GM12878 (cell line): ENCODE data around the gene MAP4K2. TPM values are rescaled to one million over a fixed set of nuclear protein-coding genes. Genes with fewer than 3 reads are reported as not detected.

Source experiments
- ATAC-seq: fragments of 200-7000 bp; cut with Tn5 transposase; 3 replicates; pipeline ENCODE4 v1.9.1; 2020; ENCODE audit warnings: mild to moderate bottlenecking, moderate library complexity
- BruUV-seq: library from RNA; stranded (reverse); fragments of 400-500 nt; replicated peaks from 2 replicates; lab custom pipeline; 2021; lab: Mats Ljungman, UMichigan
- CTCF ChIA-PET: fragments of 300-600 bp; sonication (Branson Sonifier 250); formaldehyde crosslinking; extraction: SDS; loops from one replicate; lab custom pipeline; 2021; ENCODE audit warnings: inconsistent platforms; lab: Yijun Ruan, JAX
- POLR2A ChIA-PET: fragments of 350-600 bp; formaldehyde crosslinking; extraction: SDS; loops from one replicate; lab custom pipeline; 2021; ENCODE audit warnings: inconsistent platforms; lab: Charles Lee
- RAD21 ChIA-PET: fragments of 300-600 bp; sonication (Branson Sonifier 250); formaldehyde crosslinking; loops from one replicate; lab custom pipeline; 2023; ENCODE audit warnings: antibody characterized with exemption; ENCODE audit not compliant: unreplicated experiment; lab: Charles Lee
- SMC1A ChIA-PET: fragments of 300-600 bp; sonication (Branson Sonifier 250); formaldehyde crosslinking; loops from one replicate; lab custom pipeline; 2023; ENCODE audit not compliant: unreplicated experiment, uncharacterized antibody; lab: Charles Lee
- DNase-seq: peaks from one replicate; pipeline ENCODE4 v3.0.0-alpha.2; 2011; ENCODE audit warnings: low read depth, low spot score
- FAIRE-seq: peaks from 3 replicates; lab custom pipeline; 2011; peaks lifted over from hg19 to GRCh38; lab: Jason Lieb, UNC
- H2AFZ ChIP-seq: 2 replicates; pipeline ENCODE4 v1.6.0; 2011; ENCODE audit warnings: low read depth, low read length, control low read depth; ENCODE audit not compliant: control insufficient read depth
- H3K27ac ChIP-seq: 2 replicates; pipeline ENCODE4 v1.5.1; 2011; ENCODE audit warnings: control low read depth; ENCODE audit not compliant: control insufficient read depth, insufficient read depth
- H3K27me3 ChIP-seq, 2 experiments: replicated peaks in 1 of 2; 2 replicates each; pipeline versions ENCODE4 v1.6.0 to v1.6.1; 2011; ENCODE audit warnings: low read length in 1 of 2; ENCODE audit not compliant: control insufficient read depth in 2 of 2, insufficient read depth in 2 of 2
- H3K36me3 ChIP-seq, 2 experiments: 2 replicates each; pipeline ENCODE4 v1.5.1; 2011; ENCODE audit warnings: low read length in 1 of 2; ENCODE audit not compliant: control insufficient read depth in 2 of 2, insufficient read depth in 2 of 2
- H3K4me1 ChIP-seq: 2 replicates; pipeline ENCODE4 v1.6.1; 2011; ENCODE audit warnings: mild to moderate bottlenecking, low read length, moderate library complexity, mixed read lengths; ENCODE audit not compliant: control insufficient read depth, insufficient read depth
- H3K4me2 ChIP-seq: 2 replicates; pipeline ENCODE4 v1.6.0; 2011; ENCODE audit warnings: control low read depth; ENCODE audit not compliant: control insufficient read depth, insufficient read depth
- H3K4me3 ChIP-seq: fragments of 200-600 bp; sonication (generic); 2 replicates; pipeline ENCODE4 v1.5.1; 2016
- H3K79me2 ChIP-seq: 2 replicates; pipeline ENCODE4 v1.6.0; 2011; ENCODE audit warnings: low read length; ENCODE audit not compliant: control insufficient read depth, insufficient read depth
- H3K9ac ChIP-seq: 2 replicates; pipeline ENCODE4 v1.8.0; 2011; ENCODE audit warnings: low read length, control low read depth, mixed read lengths; ENCODE audit not compliant: control insufficient read depth, insufficient read depth
- H3K9me3 ChIP-seq: replicated peaks from 3 replicates; pipeline ENCODE4 v1.5.1; 2011; ENCODE audit warnings: mild to moderate bottlenecking, low read length; ENCODE audit not compliant: control insufficient read depth, insufficient read depth
- H4K20me1 ChIP-seq: 2 replicates; pipeline ENCODE4 v1.6.0; 2011; ENCODE audit not compliant: control insufficient read depth, insufficient read depth
- MTA2 ChIP-seq: fragments of 450-650 bp; IDR thresholded peaks from 2 replicates; pipeline ENCODE4 v1.6.1; 2016; ENCODE audit warnings: low read depth, mild to moderate bottlenecking, moderate library complexity
- WRNIP1 ChIP-seq: IDR thresholded peaks from 2 replicates; pipeline ENCODE4 v1.6.1; 2011; ENCODE audit warnings: low read depth, low read length, improper control_type of control experiment, borderline replicate concordance
- ZBED1 ChIP-seq: IDR thresholded peaks from 2 replicates; pipeline ENCODE4 v1.6.1; 2016; ENCODE audit warnings: borderline replicate concordance
- ZNF24 ChIP-seq: fragments of 450-650 bp; IDR thresholded peaks from 2 replicates; pipeline ENCODE4 v1.6.1; 2017; ENCODE audit warnings: antibody characterized with exemption, mild to moderate bottlenecking
- WGBS: methylation state at CpG from one replicate; pipeline ENCODE4 v1.1.6; 2016; ENCODE audit warnings: low lambda C conversion rate; ENCODE audit not compliant: insufficient replicate concordance, insufficient coverage; ENCODE audit errors: missing lambda C conversion rate; 5-methylcytosine and 5-hydroxymethylcytosine counted together
- in situ Hi-C: fragments of 300-500 bp; cut with MboI; formaldehyde crosslinking; loops from 9 replicates; pipeline ENCODE4 v1.14.3; 2018; ENCODE audit warnings: mixed read lengths
- intact Hi-C: fragments of 100-400 bp; cut with micrococcal nuclease; formaldehyde crosslinking; loops from one replicate; pipeline ENCODE4 v1.14.2; 2022; ENCODE audit not compliant: unreplicated experiment
- polyA plus RNA-seq, 11 experiments: library from polyadenylated mRNA; depleted of rRNA in 4 of 11; unstranded in 6 of 11; stranded (reverse) in 5 of 11; fragments of >200 nt; fragmentation: Nextera tagmentation in 4 of 11; fragmentation: Illumina TruSeq in 1 of 11; extraction: Ambion mirVana in 4 of 11; extraction: Trizol in 1 of 11; gene quantifications; 1 replicate in 1 of 11; 2 replicates in 10 of 11; pipeline versions ENCODE4 v1.2.1 to v1.2.3, GENCODE V29; 2011 to 2016; ENCODE audit warnings: inconsistent platforms in 2 of 11, missing spikeins in 2 of 11, low read depth in 1 of 11
- total RNA-seq, 4 experiments: library from RNA; depleted of rRNA in 3 of 4; stranded (reverse); fragments of >200 nt in 3 of 4; fragmentation: Illumina TruSeq in 1 of 4; extraction: Trizol in 1 of 4; gene quantifications; 2 replicates each; pipeline versions ENCODE4 v1.2.1 to v1.2.3, GENCODE V29; 2013 to 2021
- TF ChIP-seq, protein P1 (sequence below), 3 experiments: IDR thresholded peaks in 2 of 3; conservative IDR thresholded peaks in 1 of 3; 2 replicates each; pipeline ENCODE4 v1.5.1; 2011; ENCODE audit warnings: low read depth in 3 of 3, low read length in 3 of 3, mild to moderate bottlenecking in 3 of 3, control low read depth in 2 of 3, moderate library complexity in 2 of 3, inconsistent platforms in 1 of 3, mixed read lengths in 1 of 3; ENCODE audit not compliant: control insufficient read depth in 2 of 3, insufficient read depth in 1 of 3; ENCODE audit errors: extremely low read depth in 1 of 3
- TF ChIP-seq, protein P2 (sequence below): IDR thresholded peaks from 2 replicates; pipeline ENCODE4 v1.6.1; 2012; ENCODE audit warnings: low read depth, low read length, improper control_type of control experiment
- TF ChIP-seq, protein P3 (sequence below): IDR thresholded peaks from 2 replicates; pipeline ENCODE4 v1.6.1; 2012; ENCODE audit warnings: mild to moderate bottlenecking, low read depth, low read length

MAP4K2 gene
- total and polyA plus RNA-seq, 10 of the 15 experiments (the other 5 are each of a cell fraction or from before 2014, with no cell fraction given): 0.98 to 78.1 (median 48.9) TPM

DNA sequence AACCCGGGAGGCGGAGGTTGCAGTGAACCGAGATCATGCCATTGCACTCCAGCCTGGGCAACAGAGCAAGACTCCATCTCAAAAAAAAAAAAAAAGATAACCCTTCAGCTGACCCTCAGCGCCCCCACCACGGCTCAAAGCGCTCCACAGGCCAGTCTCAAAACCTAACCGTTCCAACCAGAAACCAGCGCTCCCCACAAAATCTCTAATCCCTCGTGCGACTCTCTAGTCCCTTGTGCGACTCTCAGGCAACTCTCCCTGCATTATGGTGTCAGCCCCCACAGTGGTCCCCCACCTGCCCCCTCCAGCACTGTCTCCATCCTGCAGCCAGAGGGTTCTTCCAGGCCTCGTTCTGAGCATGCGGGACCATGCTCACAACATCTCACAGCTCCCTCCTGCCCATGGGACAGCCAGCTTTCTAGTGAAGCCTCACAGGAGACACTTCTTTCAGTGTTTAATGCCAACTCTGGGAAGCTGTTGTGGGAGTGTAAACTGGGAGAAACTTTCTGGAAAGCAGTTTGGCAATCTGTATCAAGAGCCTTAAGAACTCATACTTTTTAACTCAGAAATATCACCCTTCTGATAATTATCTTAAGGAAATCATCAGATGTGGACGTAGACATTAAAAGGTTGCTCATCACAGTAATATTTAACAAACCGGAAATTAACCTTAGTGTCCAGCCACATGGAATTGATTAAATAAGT lies 54.9 kb downstream of the MAP4K2 start:
- H3K27me3 ChIP-seq: peaks cover 0 to 4% of the 10 kb centered on the region in 2 experiments; a peak in 1 of 4 replicates
- FAIRE-seq: no peak
- no peak overlapping the region for H2AFZ ChIP-seq
- H3K4me3 ChIP-seq: no peak overlapping the region
- H3K27ac ChIP-seq: no peak overlapping the region
- intact Hi-C loops: no loop called here
- POLR2A ChIA-PET: interaction anchor here (0.6 to 1.0 kb wide), 3 partner anchors 11 to 24 kb away, joined by 3 read pairs; no protein-coding TSS in a partner anchor
- TF ChIP-seq WRNIP1 (no peak), ZNF24 (no peak), ZBED1 (no peak), MTA2 (no peak)
- TF ChIP-seq, protein P1, sequence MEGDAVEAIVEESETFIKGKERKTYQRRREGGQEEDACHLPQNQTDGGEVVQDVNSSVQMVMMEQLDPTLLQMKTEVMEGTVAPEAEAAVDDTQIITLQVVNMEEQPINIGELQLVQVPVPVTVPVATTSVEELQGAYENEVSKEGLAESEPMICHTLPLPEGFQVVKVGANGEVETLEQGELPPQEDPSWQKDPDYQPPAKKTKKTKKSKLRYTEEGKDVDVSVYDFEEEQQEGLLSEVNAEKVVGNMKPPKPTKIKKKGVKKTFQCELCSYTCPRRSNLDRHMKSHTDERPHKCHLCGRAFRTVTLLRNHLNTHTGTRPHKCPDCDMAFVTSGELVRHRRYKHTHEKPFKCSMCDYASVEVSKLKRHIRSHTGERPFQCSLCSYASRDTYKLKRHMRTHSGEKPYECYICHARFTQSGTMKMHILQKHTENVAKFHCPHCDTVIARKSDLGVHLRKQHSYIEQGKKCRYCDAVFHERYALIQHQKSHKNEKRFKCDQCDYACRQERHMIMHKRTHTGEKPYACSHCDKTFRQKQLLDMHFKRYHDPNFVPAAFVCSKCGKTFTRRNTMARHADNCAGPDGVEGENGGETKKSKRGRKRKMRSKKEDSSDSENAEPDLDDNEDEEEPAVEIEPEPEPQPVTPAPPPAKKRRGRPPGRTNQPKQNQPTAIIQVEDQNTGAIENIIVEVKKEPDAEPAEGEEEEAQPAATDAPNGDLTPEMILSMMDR (IDR thresholded peaks at IDR 0.05 in 2 of 3, conservative IDR thresholded peaks at IDR 0.05 in 1 of 3; ENCODE audit: control insufficient read depth in 2 of 3, extremely low read depth in 1 of 3, insufficient read depth in 1 of 3, low read depth in 3 of 3, low read length in 3 of 3): no peak
- TF ChIP-seq, protein P2, sequence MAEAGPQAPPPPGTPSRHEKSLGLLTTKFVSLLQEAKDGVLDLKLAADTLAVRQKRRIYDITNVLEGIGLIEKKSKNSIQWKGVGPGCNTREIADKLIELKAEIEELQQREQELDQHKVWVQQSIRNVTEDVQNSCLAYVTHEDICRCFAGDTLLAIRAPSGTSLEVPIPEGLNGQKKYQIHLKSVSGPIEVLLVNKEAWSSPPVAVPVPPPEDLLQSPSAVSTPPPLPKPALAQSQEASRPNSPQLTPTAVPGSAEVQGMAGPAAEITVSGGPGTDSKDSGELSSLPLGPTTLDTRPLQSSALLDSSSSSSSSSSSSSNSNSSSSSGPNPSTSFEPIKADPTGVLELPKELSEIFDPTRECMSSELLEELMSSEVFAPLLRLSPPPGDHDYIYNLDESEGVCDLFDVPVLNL: no peak
- TF ChIP-seq, protein P3, sequence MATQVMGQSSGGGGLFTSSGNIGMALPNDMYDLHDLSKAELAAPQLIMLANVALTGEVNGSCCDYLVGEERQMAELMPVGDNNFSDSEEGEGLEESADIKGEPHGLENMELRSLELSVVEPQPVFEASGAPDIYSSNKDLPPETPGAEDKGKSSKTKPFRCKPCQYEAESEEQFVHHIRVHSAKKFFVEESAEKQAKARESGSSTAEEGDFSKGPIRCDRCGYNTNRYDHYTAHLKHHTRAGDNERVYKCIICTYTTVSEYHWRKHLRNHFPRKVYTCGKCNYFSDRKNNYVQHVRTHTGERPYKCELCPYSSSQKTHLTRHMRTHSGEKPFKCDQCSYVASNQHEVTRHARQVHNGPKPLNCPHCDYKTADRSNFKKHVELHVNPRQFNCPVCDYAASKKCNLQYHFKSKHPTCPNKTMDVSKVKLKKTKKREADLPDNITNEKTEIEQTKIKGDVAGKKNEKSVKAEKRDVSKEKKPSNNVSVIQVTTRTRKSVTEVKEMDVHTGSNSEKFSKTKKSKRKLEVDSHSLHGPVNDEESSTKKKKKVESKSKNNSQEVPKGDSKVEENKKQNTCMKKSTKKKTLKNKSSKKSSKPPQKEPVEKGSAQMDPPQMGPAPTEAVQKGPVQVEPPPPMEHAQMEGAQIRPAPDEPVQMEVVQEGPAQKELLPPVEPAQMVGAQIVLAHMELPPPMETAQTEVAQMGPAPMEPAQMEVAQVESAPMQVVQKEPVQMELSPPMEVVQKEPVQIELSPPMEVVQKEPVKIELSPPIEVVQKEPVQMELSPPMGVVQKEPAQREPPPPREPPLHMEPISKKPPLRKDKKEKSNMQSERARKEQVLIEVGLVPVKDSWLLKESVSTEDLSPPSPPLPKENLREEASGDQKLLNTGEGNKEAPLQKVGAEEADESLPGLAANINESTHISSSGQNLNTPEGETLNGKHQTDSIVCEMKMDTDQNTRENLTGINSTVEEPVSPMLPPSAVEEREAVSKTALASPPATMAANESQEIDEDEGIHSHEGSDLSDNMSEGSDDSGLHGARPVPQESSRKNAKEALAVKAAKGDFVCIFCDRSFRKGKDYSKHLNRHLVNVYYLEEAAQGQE: no peak
- TF ChIP-seq, all 136 proteins: peak for 0
- Histone ChIP-seq H3K79me2 (no peaks in the 10 kb centered on the region), H3K4me2 (no peak overlapping the region), H3K9me3 (no peaks in the 10 kb centered on the region), H3K4me1 (peaks cover 20% of the 10 kb centered on the region), H3K9ac (no peak overlapping the region), H4K20me1 (no peaks in the 10 kb centered on the region), H3K36me3 (no peaks in the 10 kb centered on the region)
- DNase-seq (no peak), ATAC-seq (no peak)
- ChIA-PET RAD21 (interaction anchor here (1.1 kb wide), 1 partner anchor 31 kb away, joined by 4 read pairs; the partner anchor contains the start of gene SF1), CTCF (interaction anchor here (1.2 to 2.6 kb wide), 4 partner anchors 20 to 60 kb away, joined by 3 to 11 read pairs (median 5); no protein-coding TSS in a partner anchor), SMC1A (interaction anchor here (0.9 kb wide), 1 partner anchor 24 kb away, joined by 4 read pairs; no protein-coding TSS in a partner anchor)
- in situ Hi-C loops: no loop called here
- 91% methylated on average over 15 of the region's 15 CpGs for WGBS
- no TSS peak for BruUV-seq
